ENCODE results near the gene CDKL2. TPM values are rescaled to one million over a fixed set of nuclear protein-coding genes. Genes with fewer than 3 reads are reported as not detected.

Gene CDKL2
- polyA plus RNA-seq, 2 of the 4 experiments (the other 2 are of a cell fraction), result 0.84 to 2.1 TPM

- no peak overlapping the region for H3K4me2 ChIP-seq
- H3K27ac ChIP-seq, result no peak overlapping the region
- ATAC-seq (no peak), FAIRE-seq (no peak), DNase-seq (ENCODE audit: low read depth in 1 of 2, low spot score in 1 of 2) (no peak)
- ChIA-PET POLR2A (no interaction called here), CTCF (no interaction called here)
- TF ChIP-seq MAX (IDR thresholded peaks at IDR 0.05) (no peak), CEBPB (IDR thresholded peaks at IDR 0.05) (no peak), HDAC2 (IDR thresholded peaks at IDR 0.05) (no peak), FOSB (CRISPR knock-in tag; IDR thresholded peaks at IDR 0.05) (no peak), JUNB (IDR thresholded peaks at IDR 0.05) (no peak), RNF2 (IDR thresholded peaks at IDR 0.05; ENCODE audit: borderline replicate concordance, low read depth) (no peak), MYC (IDR thresholded peaks at IDR 0.05; ENCODE audit: borderline replicate concordance, low read length) (no peak), JUN (IDR thresholded peaks at IDR 0.05) (no peak), E2F6 (IDR thresholded peaks at IDR 0.05; ENCODE audit: borderline replicate concordance, low read depth) (no peak), ATOH8 (CRISPR knock-in tag; IDR thresholded peaks at IDR 0.05; ENCODE audit: low read depth) (no peak), ELK1 (IDR thresholded peaks at IDR 0.05; ENCODE audit: low read depth, low read length) (no peak), EP300 (IDR thresholded peaks at IDR 0.05) (no peak)
- H3K9me3 ChIP-seq, result no peaks in the 10 kb centered on the region
- H3K4me3 ChIP-seq, result no peak overlapping the region
- H3K4me1 ChIP-seq, result no peaks in the 10 kb centered on the region
- WGBS (ENCODE audit: missing lambda C conversion rate), result 17% methylated on average over 2 of the region's 2 CpGs
Measured at GRCh38 chr4:75567725-75568124, 62.6 kb downstream of the CDKL2 start.

- CTCF ChIA-PET, result no interaction called here
- DNase-seq (ENCODE audit: low read depth in 1 of 2, low spot score in 1 of 2), result no peak
- whole genome bisulfite sequencing (ENCODE audit: missing lambda C conversion rate), result 83% methylated on average over 1 of the region's 1 CpG
- H3K4me2 ChIP-seq, result no peak overlapping the region
- TF ChIP-seq SMC3 (IDR thresholded peaks at IDR 0.05) (no peak), TP53 (CRISPR knock-in tag; IDR thresholded peaks at IDR 0.05) (no peak), BHLHE40 (IDR thresholded peaks at IDR 0.05; ENCODE audit: low read depth, low read length) (no peak), RNF2 (IDR thresholded peaks at IDR 0.05; ENCODE audit: borderline replicate concordance, low read depth) (no peak), CEBPB (IDR thresholded peaks at IDR 0.05) (no peak), SREBF2 (IDR thresholded peaks at IDR 0.05) (no peak), CHD2 (IDR thresholded peaks at IDR 0.05; ENCODE audit: low read length, partially characterized antibody) (no peak), EHMT2 (IDR thresholded peaks at IDR 0.05; ENCODE audit: low read depth) (no peak)
- H3K9me3 ChIP-seq, result no peaks in the 10 kb centered on the region
- POLR2A ChIA-PET, result no interaction called here
- ATAC-seq, result no peak
- H3K4me3 ChIP-seq, result no peak overlapping the region
- no peaks in the 10 kb centered on the region for H3K4me1 ChIP-seq
- FAIRE-seq, result no peak
- H3K27ac ChIP-seq, result no peak overlapping the region
Measured at GRCh38 chr4:75566911-75567310, 63.4 kb downstream of the CDKL2 start.

- H3K27ac ChIP-seq, result no peak overlapping the region
- no peak for FAIRE-seq
- H3K9me3 ChIP-seq, result no peaks in the 10 kb centered on the region
- H3K4me2 ChIP-seq, result no peak overlapping the region
- no peaks in the 10 kb centered on the region for H3K4me1 ChIP-seq
- POLR2A ChIA-PET, result no interaction called here
- no peak overlapping the region for H3K4me3 ChIP-seq
- DNase-seq (ENCODE audit: low read depth in 1 of 2, low spot score in 1 of 2), result no peak
- no peak for ATAC-seq
- CTCF ChIA-PET, result no interaction called here
- TF ChIP-seq HEYL (CRISPR knock-in tag; IDR thresholded peaks at IDR 0.05), result no peak
- no peak for TF ChIP-seq ELK1 (IDR thresholded peaks at IDR 0.05; ENCODE audit: low read depth, low read length)
- TF ChIP-seq HOXA7 (CRISPR knock-in tag; IDR thresholded peaks at IDR 0.05), result no peak
- no peak for TF ChIP-seq RARB (CRISPR knock-in tag; IDR thresholded peaks at IDR 0.05)
- TF ChIP-seq MYC (IDR thresholded peaks at IDR 0.05; ENCODE audit: borderline replicate concordance, low read length), result no peak
- no peak for TF ChIP-seq MAX (IDR thresholded peaks at IDR 0.05)
- no peak for TF ChIP-seq PBX3 (IDR thresholded peaks at IDR 0.05)
- TF ChIP-seq EP300 (IDR thresholded peaks at IDR 0.05), result no peak
- TF ChIP-seq SREBF2 (IDR thresholded peaks at IDR 0.05), result no peak
- no peak for TF ChIP-seq EHF (CRISPR knock-in tag; IDR thresholded peaks at IDR 0.05)
- no peak for TF ChIP-seq CTCF (IDR thresholded peaks at IDR 0.05)
- TF ChIP-seq FOSL2 (IDR thresholded peaks at IDR 0.05), result no peak
- TF ChIP-seq FOSL2 (CRISPR knock-in tag; IDR thresholded peaks at IDR 0.05), result no peak
- TF ChIP-seq TP53 (CRISPR knock-in tag; IDR thresholded peaks at IDR 0.05), result no peak
- no peak for TF ChIP-seq BCL3 (IDR thresholded peaks at IDR 0.05)
Measured at GRCh38 chr4:75565481-75565880, 64.8 kb downstream of the CDKL2 start.
